AG09319 (cell line): ENCODE data around the gene DSCAM.

ENCODE experiments used
- DNase-seq: peaks from one replicate; pipeline ENCODE4 v3.0.0-alpha.2; 2010; ENCODE audit warnings: low read depth; ENCODE audit errors: extremely low read depth
- CTCF ChIP-seq: IDR thresholded peaks from 2 replicates; pipeline ENCODE4 v1.5.1; 2011; ENCODE audit warnings: low read depth, mild to moderate bottlenecking, inconsistent platforms, low read length, moderate library complexity

Gene DSCAM

GRCh38 chr21:40505244-40505643, 341.7 kb downstream of the DSCAM start:
- DNase-seq: no peak
- no peak for TF ChIP-seq CTCF

GRCh38 chr21:40504825-40505224, 342.1 kb downstream of the DSCAM start:
- TF ChIP-seq CTCF: no peak
- no peak for DNase-seq

GRCh38 chr21:40496116-40496515, 350.8 kb downstream of the DSCAM start:
- TF ChIP-seq CTCF: no peak
- no peak for DNase-seq

- no peak for TF ChIP-seq CTCF
- no peak for DNase-seq
Measured at GRCh38 chr21:40490408-40490807, 356.6 kb downstream of the DSCAM start.

- no peak for DNase-seq
- no peak for TF ChIP-seq CTCF
Measured at GRCh38 chr21:40489001-40489400, 358.0 kb downstream of the DSCAM start.

GRCh38 chr21:40481764-40482163, 365.2 kb downstream of the DSCAM start:
- TF ChIP-seq CTCF: no peak
- DNase-seq: no peak

- DNase-seq: no peak
- TF ChIP-seq CTCF: no peak
Measured at GRCh38 chr21:40474513-40474912, 372.4 kb downstream of the DSCAM start.
